ENCODE measurements around the gene SHISA6.

The SHISA6 gene

GRCh38 chr17:11372692-11373091 is 131.7 kb downstream of the SHISA6 start:
- TF ChIP-seq CTCF (IDR thresholded peaks at IDR 0.05; ENCODE audit: low read length) (no peak), EZH2 (IDR thresholded peaks at IDR 0.05; ENCODE audit: borderline replicate concordance, low read length) (no peak)
- no peaks in the 10 kb centered on the region for H3K4me1 ChIP-seq (ENCODE audit: insufficient read depth, low read length, severe bottlenecking)
- no peaks in the 10 kb centered on the region for H3K79me2 ChIP-seq (ENCODE audit: insufficient read depth, low read length)
- H3K4me3 ChIP-seq (ENCODE audit: low read depth, low read length, poor library complexity, severe bottlenecking): no peak overlapping the region
- no peaks in the 10 kb centered on the region for H4K20me1 ChIP-seq (ENCODE audit: insufficient read depth, low read length)
- no peak overlapping the region for H3K4me2 ChIP-seq (ENCODE audit: low read length)
- H3K27me3 ChIP-seq (ENCODE audit: insufficient read depth, low read length): no peaks in the 10 kb centered on the region
- no peaks in the 10 kb centered on the region for H3F3A ChIP-seq (ENCODE audit: insufficient read depth, low read length)
- H3K9ac ChIP-seq (ENCODE audit: low read length): no peak overlapping the region
- H3K27ac ChIP-seq (ENCODE audit: low read depth, low read length, poor library complexity, severe bottlenecking): no peak overlapping the region
- H3K9me2 ChIP-seq (ENCODE audit: low read depth, low read length): no peaks in the 10 kb centered on the region
- no peaks in the 10 kb centered on the region for H3K36me3 ChIP-seq (ENCODE audit: insufficient read depth, low read length)
- no peaks in the 10 kb centered on the region for H3K9me3 ChIP-seq (ENCODE audit: low read length)
- no peak overlapping the region for H2AFZ ChIP-seq (ENCODE audit: low read length)

GRCh38 chr17:11378506-11378905 is 137.5 kb downstream of the SHISA6 start:
- H3K27me3 ChIP-seq (ENCODE audit: insufficient read depth, low read length): no peaks in the 10 kb centered on the region
- H2AFZ ChIP-seq (ENCODE audit: low read length): no peak overlapping the region
- no peaks in the 10 kb centered on the region for H3K36me3 ChIP-seq (ENCODE audit: insufficient read depth, low read length)
- TF ChIP-seq EZH2 (IDR thresholded peaks at IDR 0.05; ENCODE audit: borderline replicate concordance, low read length) (no peak), CTCF (IDR thresholded peaks at IDR 0.05; ENCODE audit: low read length) (no peak)
- no peaks in the 10 kb centered on the region for H3K9me2 ChIP-seq (ENCODE audit: low read depth, low read length)
- no peaks in the 10 kb centered on the region for H3K4me1 ChIP-seq (ENCODE audit: insufficient read depth, low read length, severe bottlenecking)
- H3K9ac ChIP-seq (ENCODE audit: low read length): no peak overlapping the region
- H3F3A ChIP-seq (ENCODE audit: insufficient read depth, low read length): no peaks in the 10 kb centered on the region
- H3K4me3 ChIP-seq (ENCODE audit: low read depth, low read length, poor library complexity, severe bottlenecking): no peak overlapping the region
- no peaks in the 10 kb centered on the region for H4K20me1 ChIP-seq (ENCODE audit: insufficient read depth, low read length)
- H3K79me2 ChIP-seq (ENCODE audit: insufficient read depth, low read length): no peaks in the 10 kb centered on the region
- no peak overlapping the region for H3K27ac ChIP-seq (ENCODE audit: low read depth, low read length, poor library complexity, severe bottlenecking)
- H3K9me3 ChIP-seq (ENCODE audit: low read length): no peaks in the 10 kb centered on the region
- H3K4me2 ChIP-seq (ENCODE audit: low read length): no peak overlapping the region

- Histone ChIP-seq H3K4me2 (ENCODE audit: low read length) (no peak overlapping the region), H3K79me2 (ENCODE audit: insufficient read depth, low read length) (no peaks in the 10 kb centered on the region), H3K9ac (ENCODE audit: low read length) (no peak overlapping the region), H3K9me2 (ENCODE audit: low read depth, low read length) (no peaks in the 10 kb centered on the region), H3K27me3 (ENCODE audit: insufficient read depth, low read length) (no peaks in the 10 kb centered on the region), H3K4me3 (ENCODE audit: low read depth, low read length, poor library complexity, severe bottlenecking) (no peak overlapping the region), H2AFZ (ENCODE audit: low read length) (no peak overlapping the region), H3K4me1 (ENCODE audit: insufficient read depth, low read length, severe bottlenecking) (no peaks in the 10 kb centered on the region), H3K36me3 (ENCODE audit: insufficient read depth, low read length) (no peaks in the 10 kb centered on the region), H3F3A (ENCODE audit: insufficient read depth, low read length) (no peaks in the 10 kb centered on the region), H3K27ac (ENCODE audit: low read depth, low read length, poor library complexity, severe bottlenecking) (no peak overlapping the region), H3K9me3 (ENCODE audit: low read length) (no peaks in the 10 kb centered on the region), H4K20me1 (ENCODE audit: insufficient read depth, low read length) (no peaks in the 10 kb centered on the region)
- TF ChIP-seq CTCF (IDR thresholded peaks at IDR 0.05; ENCODE audit: low read length) (no peak), EZH2 (IDR thresholded peaks at IDR 0.05; ENCODE audit: borderline replicate concordance, low read length) (no peak)
Measured at GRCh38 chr17:11380761-11381160, 139.7 kb downstream of the SHISA6 start.
